Epithelial cell of proximal tubule (primary cell): ENCODE results near the gene RRP9. TPM values are rescaled to one million over a fixed set of nuclear protein-coding genes. Genes with fewer than 3 reads are reported as not detected.
A peak's percentile ranks its signal among the peaks of the same experiment; 100 is the strongest.

Source experiments
- DNase-seq: peaks from one replicate; pipeline ENCODE4 v3.0.0-alpha.2; 2011; ENCODE audit warnings: low read depth
- H3K4me3 ChIP-seq: 2 replicates; pipeline ENCODE4 v1.5.1; 2011; ENCODE audit warnings: low read depth, mild to moderate bottlenecking, low read length
- CTCF ChIP-seq: conservative IDR thresholded peaks from 2 replicates; pipeline ENCODE4 v1.5.1; 2012; ENCODE audit warnings: low read depth, mild to moderate bottlenecking, low read length
- total RNA-seq: library from RNA; depleted of rRNA; stranded (reverse); fragments of >200 nt; gene quantifications from 2 replicates; pipeline ENCODE4 v1.2.3, GENCODE V29; 2015

RRP9 gene
- total RNA-seq, 1 donor from 2014 or later: 28.0 TPM

GRCh38 chr3:51969841-51970240, 28.1 kb upstream of the RRP9 start:
- TF ChIP-seq CTCF: no peak
- H3K4me3 ChIP-seq: no peak overlapping the region
- no peak for DNase-seq

- no peak overlapping the region for H3K4me3 ChIP-seq
- no peak for TF ChIP-seq CTCF
- DNase-seq: no peak
These were observed 27.4 kb upstream of the RRP9 start for GRCh38 chr3:51968883-51969678.

GRCh38 chr3:51968170-51968775, 26.6 kb upstream of the RRP9 start:
- peak overlapping the region; percentile 75 for H3K4me3 ChIP-seq
- no peak for TF ChIP-seq CTCF
- no peak for DNase-seq

- no peak for TF ChIP-seq CTCF
- no peak for DNase-seq
- peak within 1 kb of the TSS; percentile 75 for H3K4me3 ChIP-seq
These were observed 25.9 kb upstream of the RRP9 start, which contains the start of gene PCBP4 for GRCh38 chr3:51967384-51968169. PCBP4 (minus strand) TSS chr3:51967454; CDS start chr3:51961240, 6,214 bp downstream.

GRCh38 chr3:51966922-51967383, 25.2 kb upstream of the RRP9 start:
- DNase-seq: no peak
- TF ChIP-seq CTCF: no peak
- H3K4me3 ChIP-seq: peak overlapping the region; percentile 75

- TF ChIP-seq CTCF: no peak
- no peak for DNase-seq
- peak overlapping the region; percentile 75 for H3K4me3 ChIP-seq
These were observed 24.8 kb upstream of the RRP9 start for GRCh38 chr3:51966486-51966885.
